ENCODE data around the gene YARS1. TPM values are rescaled to one million over a fixed set of nuclear protein-coding genes. Genes with fewer than 3 reads are reported as not detected.
A peak's percentile ranks its signal among the peaks of the same experiment; 100 is the strongest.

The YARS1 gene
- total and polyA plus RNA-seq, 2 of the 13 experiments (the other 11 are each of a cell fraction or from before 2014, with no cell fraction given): 50.1 to 113 TPM

GRCh38 chr1:32813941-32814739, 3.0 kb downstream of the YARS1 start (continued):
- no peak for TF ChIP-seq ZNF343 (CRISPR knock-in tag; IDR thresholded peaks at IDR 0.05)
- TF ChIP-seq YEATS2 (CRISPR knock-in tag; IDR thresholded peaks at IDR 0.05; ENCODE audit: borderline replicate concordance): 0 out of 2 replicates have a peak, but pooled peaks have one; percentile 33
- TF ChIP-seq SMAD9 (CRISPR knock-in tag; IDR thresholded peaks at IDR 0.05): no peak
- TF ChIP-seq MIER3 (CRISPR knock-in tag; IDR thresholded peaks at IDR 0.05; ENCODE audit: borderline replicate concordance): no peak
- TF ChIP-seq ZNF441 (CRISPR knock-in tag; IDR thresholded peaks at IDR 0.05; ENCODE audit: borderline replicate concordance): peak; percentile 96
- peak; percentile 89 for TF ChIP-seq CEBPB (IDR thresholded peaks at IDR 0.05; ENCODE audit: borderline replicate concordance, low read depth, low read length)
- no peak for TF ChIP-seq KLF15 (CRISPR knock-in tag; IDR thresholded peaks at IDR 0.05; ENCODE audit: borderline replicate concordance)
- TF ChIP-seq, protein P1, sequence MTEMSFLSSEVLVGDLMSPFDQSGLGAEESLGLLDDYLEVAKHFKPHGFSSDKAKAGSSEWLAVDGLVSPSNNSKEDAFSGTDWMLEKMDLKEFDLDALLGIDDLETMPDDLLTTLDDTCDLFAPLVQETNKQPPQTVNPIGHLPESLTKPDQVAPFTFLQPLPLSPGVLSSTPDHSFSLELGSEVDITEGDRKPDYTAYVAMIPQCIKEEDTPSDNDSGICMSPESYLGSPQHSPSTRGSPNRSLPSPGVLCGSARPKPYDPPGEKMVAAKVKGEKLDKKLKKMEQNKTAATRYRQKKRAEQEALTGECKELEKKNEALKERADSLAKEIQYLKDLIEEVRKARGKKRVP (CRISPR knock-in tag; IDR thresholded peaks at IDR 0.05): peak in 1 of 2 experiments; percentile 93; a peak in 2 of 4 replicates
- peak; percentile 92 for TF ChIP-seq CEBPG (CRISPR knock-in tag; IDR thresholded peaks at IDR 0.05)
- TF ChIP-seq ATF7 (IDR thresholded peaks at IDR 0.05): peak; percentile 75
- TF ChIP-seq ATF7 (CRISPR knock-in tag; IDR thresholded peaks at IDR 0.05): no peak
- no peak for TF ChIP-seq PLRG1 (conservative IDR thresholded peaks at IDR 0.05)
- peak; percentile 54; the same call in 1 of the 2 replicates for TF ChIP-seq JUND (CRISPR knock-in tag; IDR thresholded peaks at IDR 0.05)
- TF ChIP-seq HNF4A (CRISPR knock-in tag; IDR thresholded peaks at IDR 0.05): peak; percentile 73
- TF ChIP-seq ZNF33A (CRISPR knock-in tag; IDR thresholded peaks at IDR 0.05; ENCODE audit: borderline replicate concordance): no peak
- TF ChIP-seq ARID5B (CRISPR knock-in tag; IDR thresholded peaks at IDR 0.05): 0 out of 2 replicates have a peak, but pooled peaks have one; percentile 28
- no peak for TF ChIP-seq CENPT (CRISPR knock-in tag; IDR thresholded peaks at IDR 0.05; ENCODE audit: low read depth)
- TF ChIP-seq FOXA3 (CRISPR knock-in tag; IDR thresholded peaks at IDR 0.05): peak; percentile 17; the same call in 1 of the 2 replicates
- peak in 1 of 2 experiments; percentile 39; a peak in 1 of 4 replicates for TF ChIP-seq EP300 (IDR thresholded peaks at IDR 0.05; ENCODE audit: low read depth in 2 of 2, low read length in 2 of 2)
- no peak for TF ChIP-seq EP300 (CRISPR knock-in tag; IDR thresholded peaks at IDR 0.05; ENCODE audit: borderline replicate concordance)
- TF ChIP-seq ZNF460 (CRISPR knock-in tag; IDR thresholded peaks at IDR 0.05; ENCODE audit: borderline replicate concordance): peak; percentile 40; the same call in 1 of the 2 replicates
- TF ChIP-seq, protein P2, sequence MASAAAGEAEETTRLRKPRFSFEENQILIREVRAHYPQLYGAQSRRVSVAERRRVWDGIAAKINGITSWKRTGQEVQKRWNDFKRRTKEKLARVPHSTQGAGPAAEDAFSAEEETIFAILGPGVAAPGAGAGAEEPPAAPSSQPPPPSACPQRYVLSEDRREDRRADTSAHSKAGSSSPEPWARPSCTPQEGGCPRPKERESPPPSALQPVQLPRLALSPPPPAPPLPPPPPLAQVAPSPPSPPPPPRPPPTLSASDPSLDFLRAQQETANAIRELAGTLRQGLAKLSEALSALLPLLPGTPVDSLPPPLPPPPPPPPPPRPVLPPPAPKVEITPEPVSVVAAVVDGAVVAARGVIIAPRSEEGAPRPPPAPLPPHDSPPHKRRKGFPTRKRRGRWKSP (CRISPR knock-in tag; IDR thresholded peaks at IDR 0.05): no peak
- TF ChIP-seq NR2C2 (CRISPR knock-in tag; IDR thresholded peaks at IDR 0.05; ENCODE audit: borderline replicate concordance): 0 out of 2 replicates have a peak, but pooled peaks have one; percentile 12
- peak; percentile 78 for TF ChIP-seq ZNF121 (CRISPR knock-in tag; IDR thresholded peaks at IDR 0.05)
- 0 out of 2 replicates have a peak, but pooled peaks have one; percentile 7 for TF ChIP-seq ZNF24 (IDR thresholded peaks at IDR 0.05)
- 0 out of 2 replicates have a peak, but pooled peaks have one; percentile 23 for TF ChIP-seq GATAD2A (CRISPR knock-in tag; IDR thresholded peaks at IDR 0.05)

Measured in HepG2 (cell line).